OCI-LY1 (cell line): ENCODE measurements around the gene BRCA1.
"Not testable (repeated sequence)": the region's sequence is repeated elsewhere in the genome, so short reads cannot be mapped to it uniquely, and the experiment has no call there.

Experiments
- H2AFZ ChIP-seq: fragments of 200-600 bp; sonication (generic), shearing (Covaris generic); 2 replicates; pipeline ENCODE4 v1.6.0; 2014; ENCODE audit warnings: antibody characterized with exemption, mild to moderate bottlenecking, low read length
- H3F3A ChIP-seq: fragments of 200-600 bp; sonication (generic), shearing (Covaris generic); 2 replicates; pipeline ENCODE4 v1.6.0; 2014; ENCODE audit warnings: mild to moderate bottlenecking, antibody characterized with exemption, low read length, moderate library complexity; ENCODE audit not compliant: insufficient read depth
- H3K27ac ChIP-seq: fragments of 200-600 bp; sonication (generic); 2 replicates; pipeline ENCODE4 v1.5.1; 2014; ENCODE audit warnings: low read length, mixed run types, mild to moderate bottlenecking, low read depth; ENCODE audit not compliant: poor library complexity, severe bottlenecking
- H3K27me3 ChIP-seq: fragments of 200-600 bp; sonication (generic); 2 replicates; pipeline ENCODE4 v1.6.0; 2014; ENCODE audit warnings: antibody characterized with exemption, mild to moderate bottlenecking, low read length, moderate library complexity; ENCODE audit not compliant: insufficient read depth
- H3K36me3 ChIP-seq: fragments of 200-600 bp; sonication (generic); 2 replicates; pipeline ENCODE4 v1.6.1; 2014; ENCODE audit warnings: mild to moderate bottlenecking, antibody characterized with exemption, low read length, moderate library complexity, mixed read lengths; ENCODE audit not compliant: insufficient read depth
- H3K4me1 ChIP-seq: fragments of 200-600 bp; sonication (generic); 2 replicates; pipeline ENCODE4 v1.5.1; 2014; ENCODE audit warnings: mild to moderate bottlenecking, low read length, moderate library complexity; ENCODE audit not compliant: insufficient read depth, severe bottlenecking
- H3K4me2 ChIP-seq: fragments of 200-600 bp; sonication (generic), shearing (Covaris generic); 2 replicates; pipeline ENCODE4 v1.6.1; 2014; ENCODE audit warnings: low read length
- H3K4me3 ChIP-seq: fragments of 200-600 bp; sonication (generic); 2 replicates; pipeline ENCODE4 v1.5.1; 2014; ENCODE audit warnings: low read length, low read depth, mild to moderate bottlenecking, mixed read lengths; ENCODE audit not compliant: poor library complexity, severe bottlenecking
- H3K79me2 ChIP-seq: fragments of 200-600 bp; shearing (Covaris generic); 2 replicates; pipeline ENCODE4 v1.6.1; 2016; ENCODE audit warnings: mixed run types, low read length, mixed read lengths; ENCODE audit not compliant: insufficient read depth
- H3K9ac ChIP-seq: fragments of 200-600 bp; sonication (generic), shearing (Covaris generic); 2 replicates; pipeline ENCODE4 v1.6.1; 2014; ENCODE audit warnings: mild to moderate bottlenecking, low read length, mixed read lengths
- H3K9me2 ChIP-seq: fragments of 200-600 bp; sonication (generic), shearing (Covaris generic); 2 replicates; pipeline ENCODE4 v1.6.1; 2014; ENCODE audit warnings: low read depth, mild to moderate bottlenecking, low read length, mixed read lengths
- H3K9me3 ChIP-seq: fragments of 200-600 bp; shearing (Covaris generic); 2 replicates; pipeline ENCODE4 v1.6.1; 2014; ENCODE audit warnings: low read length, mixed read lengths
- H4K20me1 ChIP-seq: fragments of 200-600 bp; sonication (generic), shearing (Covaris generic); 2 replicates; pipeline ENCODE4 v1.6.0; 2016; ENCODE audit warnings: mild to moderate bottlenecking, low read length; ENCODE audit not compliant: insufficient read depth
- EZH2 ChIP-seq: fragments of 200-600 bp; sonication (generic), shearing (Covaris generic); IDR thresholded peaks from 2 replicates; pipeline ENCODE4 v1.8.0; 2017; ENCODE audit warnings: borderline replicate concordance, mixed run types, mild to moderate bottlenecking, antibody characterized with exemption, low read length, moderate library complexity, mixed read lengths
- TF ChIP-seq, protein P1 (sequence below): fragments of 200-600 bp; sonication (generic), shearing (Covaris generic); IDR thresholded peaks from 2 replicates; pipeline ENCODE4 v1.5.1; 2017; ENCODE audit warnings: mild to moderate bottlenecking, antibody characterized with exemption, low read length, moderate library complexity, mixed read lengths

Gene BRCA1

GRCh38 chr17:43135454-43135819 is 10.3 kb upstream of the BRCA1 start:
- no peaks in the 10 kb centered on the region for H3K79me2 ChIP-seq
- H3K9me2 ChIP-seq: no peaks in the 10 kb centered on the region
- no peak overlapping the region for H3K4me3 ChIP-seq
- TF ChIP-seq, protein P1, sequence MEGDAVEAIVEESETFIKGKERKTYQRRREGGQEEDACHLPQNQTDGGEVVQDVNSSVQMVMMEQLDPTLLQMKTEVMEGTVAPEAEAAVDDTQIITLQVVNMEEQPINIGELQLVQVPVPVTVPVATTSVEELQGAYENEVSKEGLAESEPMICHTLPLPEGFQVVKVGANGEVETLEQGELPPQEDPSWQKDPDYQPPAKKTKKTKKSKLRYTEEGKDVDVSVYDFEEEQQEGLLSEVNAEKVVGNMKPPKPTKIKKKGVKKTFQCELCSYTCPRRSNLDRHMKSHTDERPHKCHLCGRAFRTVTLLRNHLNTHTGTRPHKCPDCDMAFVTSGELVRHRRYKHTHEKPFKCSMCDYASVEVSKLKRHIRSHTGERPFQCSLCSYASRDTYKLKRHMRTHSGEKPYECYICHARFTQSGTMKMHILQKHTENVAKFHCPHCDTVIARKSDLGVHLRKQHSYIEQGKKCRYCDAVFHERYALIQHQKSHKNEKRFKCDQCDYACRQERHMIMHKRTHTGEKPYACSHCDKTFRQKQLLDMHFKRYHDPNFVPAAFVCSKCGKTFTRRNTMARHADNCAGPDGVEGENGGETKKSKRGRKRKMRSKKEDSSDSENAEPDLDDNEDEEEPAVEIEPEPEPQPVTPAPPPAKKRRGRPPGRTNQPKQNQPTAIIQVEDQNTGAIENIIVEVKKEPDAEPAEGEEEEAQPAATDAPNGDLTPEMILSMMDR: no peak
- no peak for TF ChIP-seq EZH2
- H3K9ac ChIP-seq: no peak overlapping the region
- no peaks in the 10 kb centered on the region for H4K20me1 ChIP-seq
- H3K9me3 ChIP-seq: 0 out of 2 replicates have a peak, but pooled peaks cover 2% of the 10 kb centered on the region
- no peaks in the 10 kb centered on the region for H3K27me3 ChIP-seq
- peaks cover 15% of the 10 kb centered on the region for H3K4me1 ChIP-seq
- peaks cover 32% of the 10 kb centered on the region for H3K36me3 ChIP-seq
- H3K27ac ChIP-seq: peak overlapping the region; percentile 74
- H3F3A ChIP-seq: no peaks in the 10 kb centered on the region
- H3K4me2 ChIP-seq: no peak overlapping the region
- no peak overlapping the region for H2AFZ ChIP-seq

GRCh38 chr17:43134774-43135453 is 9.8 kb upstream of the BRCA1 start:
- 0 out of 2 replicates have a peak, but pooled peaks cover 2% of the 10 kb centered on the region for H3K9me3 ChIP-seq
- H3K36me3 ChIP-seq: peaks cover 32% of the 10 kb centered on the region
- H4K20me1 ChIP-seq: no peaks in the 10 kb centered on the region
- H3K4me2 ChIP-seq: no peak overlapping the region
- no peaks in the 10 kb centered on the region for H3F3A ChIP-seq
- H3K4me3 ChIP-seq: no peak overlapping the region
- no peaks in the 10 kb centered on the region for H3K27me3 ChIP-seq
- H3K9me2 ChIP-seq: no peaks in the 10 kb centered on the region
- H3K27ac ChIP-seq: no peak overlapping the region
- TF ChIP-seq, protein P1: no peak
- no peak for TF ChIP-seq EZH2
- peaks cover 14% of the 10 kb centered on the region for H3K4me1 ChIP-seq
- no peaks in the 10 kb centered on the region for H3K79me2 ChIP-seq
- H2AFZ ChIP-seq: no peak overlapping the region
- H3K9ac ChIP-seq: no peak overlapping the region

GRCh38 chr17:43133439-43133838 is 8.3 kb upstream of the BRCA1 start:
- not testable (repeated sequence) for H3F3A ChIP-seq, H3K27ac ChIP-seq, H4K20me1 ChIP-seq, H3K9me3 ChIP-seq, H3K27me3 ChIP-seq, H3K9ac ChIP-seq, H3K9me2 ChIP-seq, H3K4me2 ChIP-seq, H3K79me2 ChIP-seq, H3K4me3 ChIP-seq, H2AFZ ChIP-seq
- Histone ChIP-seq H3K4me1 (peaks cover 23% of the 10 kb centered on the region), H3K36me3 (peaks cover 40% of the 10 kb centered on the region)

DNA sequence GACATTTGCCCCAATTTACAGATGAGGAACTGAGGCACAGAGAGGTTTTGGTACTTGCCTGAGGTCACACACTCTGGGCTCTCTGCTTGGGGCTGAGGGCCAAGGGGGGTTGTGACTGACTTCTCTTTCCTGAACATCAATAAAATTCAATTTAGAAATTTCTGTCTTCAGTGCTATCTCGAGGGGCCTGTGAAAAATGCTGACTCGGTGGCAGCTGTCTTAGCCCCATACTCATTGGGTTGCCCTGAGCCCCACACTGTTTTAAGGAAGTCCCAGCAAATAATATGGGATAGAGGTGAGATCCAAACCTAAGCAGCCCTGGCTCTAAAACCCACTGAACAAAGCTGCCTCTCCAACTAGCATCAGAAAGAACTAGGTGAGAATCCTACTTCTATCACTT is 7.0 kb upstream of the BRCA1 start:
- H3K9ac ChIP-seq: no peak overlapping the region

More for the DNA sequence above, 7.0 kb upstream of the BRCA1 start:
- Histone ChIP-seq H3F3A (no peaks in the 10 kb centered on the region), H3K79me2 (no peaks in the 10 kb centered on the region), H4K20me1 (no peaks in the 10 kb centered on the region), H3K4me2 (no peak overlapping the region), H3K9me2 (no peaks in the 10 kb centered on the region), H3K36me3 (peaks cover 47% of the 10 kb centered on the region), H3K27me3 (no peaks in the 10 kb centered on the region), H2AFZ (no peak overlapping the region), H3K4me3 (no peak overlapping the region), H3K27ac (no peak overlapping the region), H3K9me3 (0 out of 2 replicates have a peak, but pooled peaks cover 2% of the 10 kb centered on the region), H3K4me1 (peaks cover 23% of the 10 kb centered on the region)
- TF ChIP-seq, protein P1: no peak
- no peak for TF ChIP-seq EZH2
